ENCODE data around the gene ZFAND3.
"Not testable (repeated sequence)": the region's sequence is repeated elsewhere in the genome, so short reads cannot be mapped to it uniquely, and the experiment has no call there.

Gene ZFAND3

DNA sequence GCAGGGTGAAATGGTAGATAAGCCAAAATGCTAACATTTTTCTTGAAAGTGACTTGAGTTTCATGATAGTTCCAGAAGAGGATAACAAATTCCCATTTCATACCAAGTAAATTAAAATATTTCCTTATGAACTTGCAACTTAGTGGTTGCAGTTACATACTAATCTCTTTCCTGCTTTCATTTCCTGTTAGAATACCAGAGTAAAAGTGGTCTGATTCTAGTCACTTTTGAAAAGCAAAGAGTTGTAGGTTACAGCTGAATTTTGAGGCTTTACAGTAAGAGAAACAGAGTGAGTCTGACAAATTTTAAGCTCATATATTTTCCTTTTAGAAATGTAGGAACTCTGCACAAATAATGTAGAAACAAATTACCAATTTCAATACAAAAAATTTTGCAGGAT, 117.4 kb downstream of the ZFAND3 start:
- Histone ChIP-seq H3K4me3 (ENCODE audit: low read depth, low read length) (no peak overlapping the region), H3K27me3 (ENCODE audit: insufficient read depth, low read length) (no peaks in the 10 kb centered on the region), H3K36me3 (ENCODE audit: insufficient read depth, low read length) (no peaks in the 10 kb centered on the region), H2AFZ (ENCODE audit: low read length, unreplicated experiment) (no peak overlapping the region), H3K27ac (ENCODE audit: low read depth, low read length) (no peak overlapping the region), H3K4me1 (ENCODE audit: control insufficient read depth, insufficient read depth, low read length, unreplicated experiment) (peaks cover 8% of the 10 kb centered on the region), H3K79me2 (ENCODE audit: control insufficient read depth, insufficient read depth, low read length, unreplicated experiment) (peaks cover 57% of the 10 kb centered on the region)

DNA sequence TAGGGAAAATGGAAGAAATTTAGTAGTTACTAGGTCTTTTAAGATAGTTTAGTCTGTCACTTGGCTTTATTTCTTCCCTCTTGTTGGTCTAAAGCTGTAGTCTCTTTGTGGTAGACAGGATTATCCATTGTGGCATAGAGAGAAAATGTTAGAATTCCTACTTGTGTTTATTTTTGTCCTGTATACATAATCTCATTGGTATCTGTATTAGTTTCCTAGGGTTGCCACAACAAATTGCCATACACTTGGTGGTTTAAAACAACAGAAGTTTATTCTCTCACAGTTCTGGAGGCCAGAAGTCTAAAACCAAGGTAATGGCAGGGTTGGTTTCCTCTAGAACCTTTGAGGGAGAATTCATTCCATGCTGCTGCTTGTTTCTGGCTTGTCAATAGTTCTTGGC, 119.4 kb downstream of the ZFAND3 start:
- Histone ChIP-seq H3K27me3 (ENCODE audit: insufficient read depth, low read length) (no peaks in the 10 kb centered on the region), H3K79me2 (ENCODE audit: control insufficient read depth, insufficient read depth, low read length, unreplicated experiment) (peaks cover 68% of the 10 kb centered on the region), H3K4me3 (ENCODE audit: low read depth, low read length) (no peak overlapping the region), H3K4me1 (ENCODE audit: control insufficient read depth, insufficient read depth, low read length, unreplicated experiment) (peaks cover 8% of the 10 kb centered on the region), H3K27ac (ENCODE audit: low read depth, low read length) (no peak overlapping the region), H2AFZ (ENCODE audit: low read length, unreplicated experiment) (no peak overlapping the region), H3K36me3 (ENCODE audit: insufficient read depth, low read length) (no peaks in the 10 kb centered on the region)

DNA sequence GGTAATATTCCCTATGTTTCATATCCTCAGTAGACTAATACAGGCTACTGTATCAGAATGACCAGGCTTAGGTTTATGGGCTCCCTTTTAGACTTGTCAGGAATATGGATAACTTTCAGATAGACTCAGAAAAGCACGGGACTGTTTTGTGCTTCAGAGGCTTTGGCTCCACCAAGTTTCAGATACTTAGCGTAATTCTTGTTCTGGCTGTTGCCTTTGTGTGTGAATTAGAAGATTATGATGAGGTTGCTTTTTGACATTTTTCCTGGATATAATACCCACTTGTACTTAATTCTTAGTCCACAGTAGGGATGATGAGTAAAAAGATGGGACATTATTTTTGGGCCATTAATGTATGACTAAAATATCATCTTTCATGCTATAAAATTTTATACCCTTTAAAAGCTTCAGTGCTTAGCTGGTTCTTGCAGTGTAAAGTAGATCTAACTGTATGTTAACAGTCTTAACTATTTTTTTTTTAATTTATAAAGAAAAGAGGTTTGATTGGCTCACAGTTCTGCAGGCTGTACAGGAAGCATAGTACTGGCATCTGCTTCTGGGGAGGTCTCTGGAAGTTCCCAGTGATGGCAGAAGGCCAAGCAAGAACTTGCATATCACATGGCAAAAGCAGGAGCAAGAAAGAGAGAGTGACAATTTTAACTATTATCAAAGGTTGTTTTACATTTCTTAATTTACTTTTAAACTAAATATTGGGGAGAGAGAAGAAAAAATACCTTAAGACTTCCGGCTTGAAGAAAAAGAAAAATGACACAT, 120.7 kb downstream of the ZFAND3 start:
- Histone ChIP-seq H3K4me3 (ENCODE audit: low read depth, low read length) (no peak overlapping the region), H3K79me2 (ENCODE audit: control insufficient read depth, insufficient read depth, low read length, unreplicated experiment) (peaks cover 78% of the 10 kb centered on the region)

DNA sequence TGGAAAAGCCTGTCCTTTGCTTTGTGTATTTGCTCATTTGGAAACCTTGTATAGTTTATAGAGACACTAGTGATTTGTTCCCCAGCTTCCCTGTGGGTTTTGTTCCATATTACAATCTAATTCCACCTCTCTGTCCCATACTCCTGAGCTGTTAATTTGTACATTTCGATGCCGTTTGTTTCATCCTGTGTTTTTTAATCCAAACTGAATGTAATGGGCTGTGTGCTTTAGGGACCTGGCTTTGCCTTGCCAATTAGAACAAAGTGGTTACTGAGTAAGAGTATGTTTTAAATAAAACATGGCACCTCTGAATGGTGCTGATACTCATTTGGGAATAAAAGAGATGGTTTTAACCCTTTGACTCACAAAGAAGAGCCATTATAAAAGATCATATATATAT, 122.3 kb downstream of the ZFAND3 start:
- Histone ChIP-seq H3K4me1 (ENCODE audit: control insufficient read depth, insufficient read depth, low read length, unreplicated experiment) (peaks cover 8% of the 10 kb centered on the region), H3K4me3 (ENCODE audit: low read depth, low read length) (no peak overlapping the region)

More for the DNA sequence above, 120.7 kb downstream of the ZFAND3 start:
- no peaks in the 10 kb centered on the region for H3K36me3 ChIP-seq (ENCODE audit: insufficient read depth, low read length)
- H3K27ac ChIP-seq (ENCODE audit: low read depth, low read length) = no peak overlapping the region
- H3K4me1 ChIP-seq (ENCODE audit: control insufficient read depth, insufficient read depth, low read length, unreplicated experiment) = peaks cover 8% of the 10 kb centered on the region
- no peak overlapping the region for H2AFZ ChIP-seq (ENCODE audit: low read length, unreplicated experiment)
- H3K27me3 ChIP-seq (ENCODE audit: insufficient read depth, low read length) = no peaks in the 10 kb centered on the region

DNA sequence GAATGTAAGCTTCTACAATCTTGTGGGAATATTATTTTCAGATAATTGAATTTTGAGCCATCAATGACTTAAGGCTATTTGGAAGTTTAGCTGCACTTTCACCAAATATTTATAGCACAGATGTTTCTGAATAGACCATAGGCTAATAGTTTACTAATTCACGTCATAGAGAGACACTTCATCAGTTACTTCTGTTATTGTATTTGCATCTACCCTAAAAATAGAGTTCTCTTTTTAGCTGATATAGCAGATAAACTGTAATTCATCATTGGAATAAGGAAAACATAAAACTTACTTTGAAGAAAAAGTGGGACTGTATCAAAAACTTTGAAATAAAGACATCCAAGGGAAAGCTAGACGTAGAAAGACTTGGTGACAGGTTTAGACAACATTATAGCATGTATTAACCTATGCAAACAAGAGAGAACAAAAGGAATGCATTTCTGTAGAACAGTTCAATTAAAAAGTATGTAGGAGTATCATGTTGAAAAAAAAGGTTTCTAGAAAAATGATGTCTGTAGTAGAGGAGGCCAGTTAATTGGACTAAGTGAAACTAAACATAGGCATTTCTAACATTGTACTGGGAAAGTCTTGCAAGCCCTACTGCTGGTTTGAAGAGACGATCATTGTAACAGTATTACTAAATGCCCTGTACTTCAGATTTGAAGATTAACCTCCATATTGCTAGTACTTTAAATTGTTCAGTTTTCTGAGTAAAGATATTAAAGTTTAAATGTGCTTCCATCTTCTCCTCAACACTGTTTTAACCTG, 123.3 kb downstream of the ZFAND3 start:
- H3K4me3 ChIP-seq (ENCODE audit: low read depth, low read length) = no peak overlapping the region
- no peak overlapping the region for H2AFZ ChIP-seq (ENCODE audit: low read length, unreplicated experiment)
- no peak overlapping the region for H3K27ac ChIP-seq (ENCODE audit: low read depth, low read length)
- H3K27me3 ChIP-seq (ENCODE audit: insufficient read depth, low read length) = no peaks in the 10 kb centered on the region
- peaks cover 77% of the 10 kb centered on the region for H3K79me2 ChIP-seq (ENCODE audit: control insufficient read depth, insufficient read depth, low read length, unreplicated experiment)
- no peaks in the 10 kb centered on the region; the same call in 1 of the 2 replicates for H3K36me3 ChIP-seq (ENCODE audit: insufficient read depth, low read length)
- H3K4me1 ChIP-seq (ENCODE audit: control insufficient read depth, insufficient read depth, low read length, unreplicated experiment) = peaks cover 10% of the 10 kb centered on the region

More for the DNA sequence above, 122.3 kb downstream of the ZFAND3 start:
- H3K79me2 ChIP-seq (ENCODE audit: control insufficient read depth, insufficient read depth, low read length, unreplicated experiment) = peaks cover 80% of the 10 kb centered on the region
- no peaks in the 10 kb centered on the region for H3K27me3 ChIP-seq (ENCODE audit: insufficient read depth, low read length)
- H2AFZ ChIP-seq (ENCODE audit: low read length, unreplicated experiment) = no peak overlapping the region
- H3K27ac ChIP-seq (ENCODE audit: low read depth, low read length) = no peak overlapping the region
- no peaks in the 10 kb centered on the region for H3K36me3 ChIP-seq (ENCODE audit: insufficient read depth, low read length)

DNA sequence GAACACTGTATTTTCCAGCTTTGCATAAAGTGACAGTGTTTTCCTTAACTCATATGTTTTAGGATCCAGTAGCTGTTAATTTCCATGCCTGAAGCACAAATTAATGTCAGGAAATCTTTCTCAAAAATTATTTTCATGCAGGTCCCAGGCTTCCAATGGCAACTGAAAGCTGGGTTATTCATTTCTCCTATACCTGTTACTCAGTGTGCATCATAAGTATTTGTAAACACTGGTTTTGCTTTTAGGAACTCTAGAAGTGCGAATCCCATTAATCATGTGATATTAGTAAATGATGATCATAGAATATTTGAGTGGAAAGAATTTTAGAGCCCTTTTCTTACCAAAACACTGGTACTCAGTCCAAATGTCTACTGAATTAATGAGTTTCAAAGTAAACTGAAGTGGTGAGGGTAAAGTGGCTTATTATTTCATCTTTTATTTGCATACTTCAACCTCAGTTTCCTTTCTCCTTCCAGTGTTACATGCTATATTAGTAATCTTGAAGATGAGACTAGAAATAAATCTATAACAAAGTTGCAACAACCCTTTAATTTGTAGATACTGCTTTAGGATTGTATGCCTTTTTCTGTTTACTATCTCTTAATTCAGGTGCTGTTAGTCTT, 124.0 kb downstream of the ZFAND3 start:
- Histone ChIP-seq H3K4me3 (ENCODE audit: low read depth, low read length) (no peak overlapping the region), H2AFZ (ENCODE audit: low read length, unreplicated experiment) (no peak overlapping the region), H3K27ac (ENCODE audit: low read depth, low read length) (no peak overlapping the region), H3K79me2 (ENCODE audit: control insufficient read depth, insufficient read depth, low read length, unreplicated experiment) (peaks cover 79% of the 10 kb centered on the region), H3K27me3 (ENCODE audit: insufficient read depth, low read length) (no peaks in the 10 kb centered on the region), H3K36me3 (ENCODE audit: insufficient read depth, low read length) (no peaks in the 10 kb centered on the region; the same call in 1 of the 2 replicates), H3K4me1 (ENCODE audit: control insufficient read depth, insufficient read depth, low read length, unreplicated experiment) (peaks cover 13% of the 10 kb centered on the region)

DNA sequence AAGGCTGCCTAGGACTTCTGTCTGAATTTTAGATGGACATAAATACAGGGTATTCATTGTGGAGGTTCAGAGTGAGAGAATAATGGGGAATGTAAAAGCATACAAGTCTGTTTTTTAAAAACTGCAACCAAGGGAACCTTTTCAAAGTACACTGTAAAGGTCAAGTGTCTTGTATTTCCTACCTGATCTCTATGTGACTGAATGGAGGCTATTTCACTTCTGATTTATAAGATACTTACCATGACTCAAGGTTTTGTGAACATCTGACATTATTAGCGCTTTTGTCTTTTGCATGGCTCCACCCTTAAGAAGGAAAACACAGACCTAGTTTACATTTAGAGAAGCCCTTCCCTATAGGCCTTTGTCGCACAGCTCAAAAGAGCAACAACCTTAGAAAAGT, 126.5 kb downstream of the ZFAND3 start:
- no peak overlapping the region for H3K27ac ChIP-seq (ENCODE audit: low read depth, low read length)
- peaks cover 84% of the 10 kb centered on the region for H3K79me2 ChIP-seq (ENCODE audit: control insufficient read depth, insufficient read depth, low read length, unreplicated experiment)
- peaks cover 6% of the 10 kb centered on the region for H3K4me1 ChIP-seq (ENCODE audit: control insufficient read depth, insufficient read depth, low read length, unreplicated experiment)
- no peaks in the 10 kb centered on the region for H3K27me3 ChIP-seq (ENCODE audit: insufficient read depth, low read length)
- H3K36me3 ChIP-seq (ENCODE audit: insufficient read depth, low read length) = peaks cover 7% of the 10 kb centered on the region; the same call in 1 of the 2 replicates
- no peak overlapping the region for H3K4me3 ChIP-seq (ENCODE audit: low read depth, low read length)
- no peak overlapping the region for H2AFZ ChIP-seq (ENCODE audit: low read length, unreplicated experiment)

DNA sequence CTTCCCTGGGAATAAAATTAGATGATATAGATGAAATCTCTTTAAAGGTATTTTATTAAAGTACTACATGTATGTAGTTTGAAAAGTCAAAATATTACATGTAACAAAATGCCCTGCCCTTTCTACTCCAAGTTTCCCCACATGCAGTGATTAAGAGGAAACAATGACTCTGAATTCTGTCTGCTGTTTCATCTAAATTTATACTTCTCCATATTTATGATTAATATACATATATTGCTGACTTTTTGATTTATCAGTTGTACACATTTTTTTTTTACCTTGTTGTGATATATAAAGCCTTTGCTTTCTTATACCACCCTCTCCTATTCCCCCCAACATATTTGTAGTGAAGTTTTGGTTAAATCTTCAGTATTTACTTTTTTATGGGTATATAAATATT, 127.9 kb downstream of the ZFAND3 start:
- H3K27ac ChIP-seq (ENCODE audit: low read depth, low read length) = no peak overlapping the region
- H3K27me3 ChIP-seq (ENCODE audit: insufficient read depth, low read length) = no peaks in the 10 kb centered on the region
- no peak overlapping the region for H3K4me3 ChIP-seq (ENCODE audit: low read depth, low read length)
- H3K79me2 ChIP-seq (ENCODE audit: control insufficient read depth, insufficient read depth, low read length, unreplicated experiment) = peaks cover 88% of the 10 kb centered on the region
- peaks cover 7% of the 10 kb centered on the region; the same call in 1 of the 2 replicates for H3K36me3 ChIP-seq (ENCODE audit: insufficient read depth, low read length)
- H3K4me1 ChIP-seq (ENCODE audit: control insufficient read depth, insufficient read depth, low read length, unreplicated experiment) = peaks cover 10% of the 10 kb centered on the region
- H2AFZ ChIP-seq (ENCODE audit: low read length, unreplicated experiment) = no peak overlapping the region

DNA sequence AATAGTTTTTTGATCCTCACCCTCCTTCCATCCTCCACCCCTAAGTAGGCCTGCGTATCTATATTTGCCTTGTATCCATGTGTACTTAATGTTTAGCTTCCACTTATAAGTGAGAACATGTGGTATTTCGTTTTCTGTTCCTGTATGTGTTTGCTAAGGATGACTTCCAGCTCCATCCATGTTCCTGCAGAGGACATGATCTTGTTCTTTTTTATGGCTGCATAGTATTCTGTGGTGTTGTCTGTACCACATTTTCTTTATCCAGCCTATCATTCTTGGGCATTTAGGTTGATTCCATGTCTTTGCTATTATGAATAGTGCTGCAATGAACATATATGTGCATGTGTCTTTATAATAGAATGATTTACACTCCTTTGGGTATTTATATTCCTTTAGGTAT, 129.1 kb downstream of the ZFAND3 start:
- peaks cover 87% of the 10 kb centered on the region for H3K79me2 ChIP-seq (ENCODE audit: control insufficient read depth, insufficient read depth, low read length, unreplicated experiment)
- H3K4me1 ChIP-seq (ENCODE audit: control insufficient read depth, insufficient read depth, low read length, unreplicated experiment); H3K27me3 ChIP-seq (ENCODE audit: insufficient read depth, low read length); H2AFZ ChIP-seq (ENCODE audit: low read length, unreplicated experiment); H3K4me3 ChIP-seq (ENCODE audit: low read depth, low read length); H3K27ac ChIP-seq (ENCODE audit: low read depth, low read length); H3K36me3 ChIP-seq (ENCODE audit: insufficient read depth, low read length): not testable (repeated sequence)

DNA sequence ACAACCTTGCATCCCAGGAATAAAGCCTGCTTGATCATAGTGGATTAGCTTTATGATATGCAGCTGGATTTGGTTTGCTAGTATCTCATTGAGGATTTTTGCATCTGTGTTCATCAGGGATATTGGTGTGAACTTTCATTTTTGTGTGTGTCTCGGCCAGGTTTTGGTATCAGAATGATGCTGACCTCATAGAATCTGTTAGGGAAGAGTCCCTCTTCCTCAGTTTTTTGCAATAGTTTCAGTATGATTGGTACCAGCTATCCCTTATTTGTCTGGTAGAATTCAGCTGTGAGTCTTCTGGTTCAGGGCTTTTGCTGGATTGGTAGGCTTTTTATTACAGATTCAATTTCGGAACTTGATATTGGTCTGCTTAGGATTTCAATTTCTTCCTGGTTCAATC, 132.5 kb downstream of the ZFAND3 start:
- Histone ChIP-seq H3K27ac (ENCODE audit: low read depth, low read length) (no peak overlapping the region), H3K36me3 (ENCODE audit: insufficient read depth, low read length) (peaks cover 7% of the 10 kb centered on the region; the same call in 1 of the 2 replicates), H2AFZ (ENCODE audit: low read length, unreplicated experiment) (no peak overlapping the region), H3K79me2 (ENCODE audit: control insufficient read depth, insufficient read depth, low read length, unreplicated experiment) (peaks cover 89% of the 10 kb centered on the region), H3K4me3 (ENCODE audit: low read depth, low read length) (no peak overlapping the region), H3K27me3 (ENCODE audit: insufficient read depth, low read length) (no peaks in the 10 kb centered on the region), H3K4me1 (ENCODE audit: control insufficient read depth, insufficient read depth, low read length, unreplicated experiment) (peaks cover 10% of the 10 kb centered on the region)
